ENCODE results near the gene NUTM2E.
"Not testable (repeated sequence)": the region's sequence is repeated elsewhere in the genome, so short reads cannot be mapped to it uniquely, and the experiment has no call there.

- not testable (repeated sequence) for TF ChIP-seq POLR2A (IDR thresholded peaks at IDR 0.05; ENCODE audit: low read length); GATA1 (IDR thresholded peaks at IDR 0.05; ENCODE audit: low read depth, low read length)
These were observed 20.7 kb upstream of the NUTM2E start for GRCh38 chr10:79805857-79806256.
